Measurements from ENCODE around the gene PTPRK.

DNA sequence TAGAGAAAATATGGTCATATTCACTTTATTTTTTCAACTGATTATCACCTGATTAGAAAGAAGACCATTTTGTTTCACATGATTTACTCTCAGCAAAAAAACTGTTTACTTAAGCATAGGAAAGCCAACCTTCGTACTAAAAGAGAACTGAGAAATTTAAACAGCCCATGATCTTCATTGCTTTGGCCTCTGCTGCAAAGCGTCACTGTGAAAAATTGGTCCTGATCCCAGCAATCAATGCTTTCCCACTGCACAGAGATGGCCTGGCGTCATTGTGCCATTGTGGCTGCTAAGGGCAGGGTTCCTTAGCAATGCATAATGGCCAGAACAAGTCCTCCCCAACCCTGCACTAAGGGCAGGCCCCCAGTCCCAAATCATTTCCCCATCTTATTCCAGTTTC, 599.6 kb downstream of the PTPRK start:
- TF ChIP-seq, protein P1, sequence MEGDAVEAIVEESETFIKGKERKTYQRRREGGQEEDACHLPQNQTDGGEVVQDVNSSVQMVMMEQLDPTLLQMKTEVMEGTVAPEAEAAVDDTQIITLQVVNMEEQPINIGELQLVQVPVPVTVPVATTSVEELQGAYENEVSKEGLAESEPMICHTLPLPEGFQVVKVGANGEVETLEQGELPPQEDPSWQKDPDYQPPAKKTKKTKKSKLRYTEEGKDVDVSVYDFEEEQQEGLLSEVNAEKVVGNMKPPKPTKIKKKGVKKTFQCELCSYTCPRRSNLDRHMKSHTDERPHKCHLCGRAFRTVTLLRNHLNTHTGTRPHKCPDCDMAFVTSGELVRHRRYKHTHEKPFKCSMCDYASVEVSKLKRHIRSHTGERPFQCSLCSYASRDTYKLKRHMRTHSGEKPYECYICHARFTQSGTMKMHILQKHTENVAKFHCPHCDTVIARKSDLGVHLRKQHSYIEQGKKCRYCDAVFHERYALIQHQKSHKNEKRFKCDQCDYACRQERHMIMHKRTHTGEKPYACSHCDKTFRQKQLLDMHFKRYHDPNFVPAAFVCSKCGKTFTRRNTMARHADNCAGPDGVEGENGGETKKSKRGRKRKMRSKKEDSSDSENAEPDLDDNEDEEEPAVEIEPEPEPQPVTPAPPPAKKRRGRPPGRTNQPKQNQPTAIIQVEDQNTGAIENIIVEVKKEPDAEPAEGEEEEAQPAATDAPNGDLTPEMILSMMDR (IDR thresholded peaks at IDR 0.05), result no peak
- TF ChIP-seq EP300 (IDR thresholded peaks at IDR 0.05; ENCODE audit: low read depth) (no peak), POLR2A (IDR thresholded peaks at IDR 0.05) (no peak), POLR2AphosphoS5 (IDR thresholded peaks at IDR 0.05) (no peak)

Data from transverse colon (tissue), 4 donors.